Activated CD4-positive, alpha-beta T cell treated with anti-CD3 and anti-CD28 coated beads, Interleukin-2, amount 50 U/mL, for 48 hours (primary cell): ENCODE data around the gene HIC2.
"Not testable (repeated sequence)": the region's sequence is repeated elsewhere in the genome, so short reads cannot be mapped to it uniquely, and the experiment has no call there.

ENCODE experiments used
- DNase-seq, 2 experiments: peaks; one replicate each; pipeline ENCODE4 v3.0.0-alpha.2; 2020

Gene HIC2

DNA sequence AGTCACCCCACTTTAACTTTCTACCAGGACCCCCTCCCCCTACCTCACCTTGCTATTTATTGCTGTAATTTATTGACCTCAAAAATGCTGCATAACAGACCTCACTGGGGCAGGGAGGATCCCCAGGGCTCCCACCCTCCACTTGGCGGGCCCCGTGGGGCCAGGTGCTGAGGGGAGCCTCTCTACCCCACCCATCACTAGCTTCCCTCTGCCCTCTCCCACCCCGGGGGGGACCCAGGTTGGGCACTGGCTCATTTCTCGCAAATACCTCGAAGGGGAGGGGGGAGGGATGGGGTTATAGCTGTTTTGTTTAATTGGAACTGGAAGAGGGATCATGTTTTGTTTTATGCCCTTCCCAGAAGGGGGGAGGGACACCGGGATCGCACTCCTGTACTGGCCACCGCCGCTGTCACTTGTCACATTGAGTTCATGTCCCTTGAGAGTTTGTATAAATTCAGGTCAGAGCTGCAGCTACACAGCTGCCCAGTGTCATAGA lies 33.7 kb downstream of the HIC2 start:
- no peak for DNase-seq

DNA sequence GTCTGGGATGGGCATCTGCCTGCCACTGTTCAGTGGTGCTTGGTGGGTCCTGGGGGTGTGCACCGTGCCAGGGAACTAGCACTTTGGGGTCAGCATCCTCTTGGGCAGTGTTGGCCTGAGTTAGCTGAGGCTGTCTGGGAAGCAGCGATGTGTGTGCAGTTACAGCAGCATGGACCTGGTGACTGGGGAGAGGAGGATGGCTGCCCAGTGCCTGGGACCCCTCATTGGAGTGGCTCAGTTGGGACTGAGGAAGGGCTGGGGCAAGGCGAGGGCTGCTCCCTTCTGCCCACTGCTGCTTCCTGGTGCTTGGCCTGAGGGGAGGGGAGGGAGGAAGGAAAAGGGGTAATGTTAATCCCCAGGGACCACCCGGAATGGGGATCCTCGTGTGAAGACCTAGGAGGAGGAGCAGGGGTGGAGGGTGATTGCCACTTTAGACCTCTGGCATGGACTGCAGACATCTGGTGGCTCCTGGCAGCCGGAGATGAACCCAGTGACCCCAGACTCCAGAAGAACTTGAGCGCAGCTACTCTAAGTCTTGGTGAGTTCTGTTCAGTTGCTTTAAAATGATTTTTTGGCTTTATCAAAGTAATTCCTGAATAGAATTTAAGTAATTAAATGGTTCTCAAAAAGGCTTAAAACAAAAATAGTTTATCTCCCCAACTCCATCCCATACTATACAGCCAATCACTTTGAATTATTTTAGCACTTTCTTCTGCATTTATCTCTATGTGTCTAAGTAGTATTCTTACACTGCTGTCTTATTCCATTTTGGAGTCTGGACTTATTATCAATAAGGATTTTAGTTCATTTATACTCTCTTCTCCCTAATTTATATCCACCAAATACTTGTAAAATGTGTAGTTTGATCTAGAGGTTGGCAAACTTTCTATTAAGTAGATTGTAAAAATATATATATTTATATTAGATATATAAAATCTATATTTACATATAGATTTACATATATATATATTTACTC lies 34.7 kb downstream of the HIC2 start:
- no peak for DNase-seq

- DNase-seq = not testable (repeated sequence)
Measured at GRCh38 chr22:21452666-21453065, 35.5 kb downstream of the HIC2 start.

DNA sequence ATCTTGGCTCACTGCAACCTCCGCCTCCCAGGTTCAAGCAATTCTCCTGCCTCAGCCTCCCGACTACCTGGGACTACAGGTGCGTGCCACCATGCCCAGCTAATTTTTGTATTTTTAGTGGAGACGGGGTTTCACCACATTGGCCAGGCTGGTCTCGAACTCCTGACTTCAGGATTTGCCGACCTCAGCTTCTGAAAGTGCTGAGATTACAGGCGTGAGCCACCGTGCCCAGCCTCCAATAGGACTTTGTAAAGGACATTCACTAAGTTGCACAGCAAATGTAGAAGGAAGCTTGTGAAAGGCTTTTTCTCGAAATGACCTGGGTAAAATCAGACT lies 37.8 kb downstream of the HIC2 start:
- not testable (repeated sequence) for DNase-seq

DNA sequence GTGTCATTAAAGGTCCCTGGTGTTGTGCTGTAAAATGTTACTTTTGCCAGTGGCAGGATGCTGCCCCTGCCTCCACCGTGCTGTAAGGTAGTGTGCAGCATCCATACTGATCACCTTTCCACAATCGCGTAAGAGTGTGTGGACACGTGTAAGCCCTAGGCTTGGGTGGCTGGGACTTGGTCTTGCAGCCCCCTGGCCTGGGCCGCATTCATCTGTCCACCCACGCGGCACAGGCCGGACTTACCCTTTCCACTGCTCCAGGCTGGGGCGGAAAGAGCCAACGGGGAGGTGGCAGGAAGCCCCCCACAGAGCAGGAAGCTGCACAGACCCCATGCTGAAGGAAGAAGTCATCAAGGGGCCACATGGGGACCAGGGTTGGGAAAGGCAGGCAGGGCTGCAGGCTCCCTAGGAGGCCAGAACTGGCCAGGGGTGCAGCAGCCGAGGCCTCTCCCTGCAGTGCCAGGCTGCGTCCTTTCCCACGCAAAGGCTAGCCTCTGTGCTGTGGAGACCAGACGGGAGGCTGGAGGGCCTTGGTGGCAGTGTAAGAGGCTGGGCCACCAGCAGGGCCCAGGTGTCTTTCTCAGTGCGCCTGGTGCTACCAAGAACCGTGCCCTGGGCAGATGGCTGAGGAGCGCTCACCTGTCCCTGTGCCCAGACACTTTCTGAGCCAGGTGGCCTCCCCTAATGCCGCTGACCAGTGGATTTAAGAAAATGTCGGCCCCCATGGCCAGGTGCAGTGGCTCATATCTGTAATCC lies 38.3 kb downstream of the HIC2 start:
- no peak for DNase-seq

GRCh38 chr22:21457023-21457787 lies 40.0 kb downstream of the HIC2 start:
- DNase-seq = no peak

DNA sequence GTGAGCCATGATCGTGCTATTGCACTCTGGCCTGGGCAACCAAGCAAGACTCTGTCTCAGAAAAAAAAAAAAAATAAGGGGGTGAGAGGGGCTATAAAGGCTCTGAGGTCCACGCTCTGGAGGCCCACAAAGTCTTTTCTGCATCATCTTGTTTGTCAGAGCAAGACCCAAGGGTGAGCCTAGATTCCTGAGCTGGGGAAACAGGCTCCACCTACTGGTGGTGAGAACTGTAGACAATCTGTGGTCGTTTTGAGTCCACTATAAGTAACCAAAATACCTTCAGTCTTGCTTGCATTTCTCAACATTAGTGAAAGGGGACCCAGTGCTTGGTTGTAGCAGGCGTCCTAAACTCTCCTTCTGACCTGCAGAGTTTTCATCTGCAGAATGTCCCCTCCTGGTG lies 45.5 kb downstream of the HIC2 start:
- not testable (repeated sequence) for DNase-seq

GRCh38 chr22:21467337-21468193 lies 50.4 kb downstream of the HIC2 start, which contains the start of gene TMEM191C:
Gene TMEM191C, plus strand, starts transcription at chr22:21467387. Its CDS starts 73 bp downstream, at chr22:21467460.
- not testable (repeated sequence) for DNase-seq

DNA sequence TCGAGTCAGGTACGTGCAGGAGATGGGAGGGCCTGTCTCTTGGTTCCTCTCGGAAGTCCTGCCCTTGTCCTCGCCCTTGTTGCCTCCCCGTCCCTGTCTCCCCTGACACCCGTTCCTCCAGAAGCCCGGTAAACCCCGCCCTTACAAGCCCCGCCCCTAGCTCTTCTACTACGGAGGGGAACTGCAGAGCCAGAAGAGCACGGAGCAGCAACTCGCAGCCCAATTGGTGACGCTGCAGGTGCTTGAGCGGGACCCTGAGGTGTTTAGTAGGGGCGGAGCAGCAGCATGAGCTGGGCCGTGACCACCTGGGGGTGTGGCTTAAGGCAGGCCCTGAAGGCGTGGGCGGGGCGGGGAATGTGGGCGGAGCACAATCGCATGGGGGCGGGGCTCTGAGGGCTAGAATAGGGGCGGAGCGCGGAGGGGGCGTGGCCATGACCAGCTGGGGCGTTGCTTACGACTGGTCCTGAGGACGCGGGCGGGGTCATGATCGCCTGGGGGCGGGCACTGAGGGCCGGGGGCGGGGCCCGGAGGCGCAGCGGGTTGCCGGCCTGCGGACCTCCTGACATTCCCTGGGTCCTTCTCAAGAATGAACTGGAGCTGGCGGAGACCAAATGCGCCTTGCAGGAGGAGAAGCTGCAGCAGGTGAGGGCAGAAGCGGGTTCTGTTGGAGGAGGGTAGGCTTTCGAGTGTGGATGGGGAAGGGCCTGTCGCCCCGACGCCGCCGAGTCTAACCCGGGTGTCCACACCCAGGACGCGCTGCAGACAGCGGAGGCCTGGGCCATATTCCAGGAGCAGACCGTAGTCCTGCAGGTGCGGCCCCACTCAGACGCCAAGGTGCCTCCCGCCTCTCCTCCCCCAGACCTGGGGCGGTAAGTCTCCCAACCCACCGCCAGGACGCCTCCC lies 51.3 kb downstream of the HIC2 start:
- DNase-seq = peak; percentile 93 to 95

GRCh38 chr22:21469097-21469994 lies 52.2 kb downstream of the HIC2 start:
- not testable (repeated sequence) for DNase-seq

DNA sequence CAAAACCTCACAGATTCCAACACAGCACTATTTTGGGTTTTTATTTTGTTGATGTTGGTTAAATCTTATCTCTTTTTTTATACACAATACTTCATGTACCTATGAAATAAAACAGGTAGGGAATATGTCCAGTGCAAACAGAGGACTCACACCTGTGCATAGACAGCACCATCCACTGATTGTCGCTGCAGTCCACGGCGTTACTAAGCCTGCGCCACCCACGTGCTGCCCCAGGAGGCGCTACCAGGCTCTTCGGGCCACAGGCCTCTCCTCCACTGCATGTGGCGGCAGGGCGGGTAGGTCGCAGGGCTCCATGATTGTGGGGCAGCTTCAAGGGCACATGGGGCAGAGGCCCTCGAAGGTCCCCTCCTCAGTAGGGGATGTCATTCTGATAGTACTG lies 55.8 kb downstream of the HIC2 start:
- DNase-seq = not testable (repeated sequence)

GRCh38 chr22:21473664-21474063 lies 56.5 kb downstream of the HIC2 start:
- DNase-seq = not testable (repeated sequence)

GRCh38 chr22:21484039-21484438 lies 66.9 kb downstream of the HIC2 start:
- not testable (repeated sequence) for DNase-seq

- not testable (repeated sequence) for DNase-seq
Measured at GRCh38 chr22:21487723-21488122, 70.6 kb downstream of the HIC2 start.

DNA sequence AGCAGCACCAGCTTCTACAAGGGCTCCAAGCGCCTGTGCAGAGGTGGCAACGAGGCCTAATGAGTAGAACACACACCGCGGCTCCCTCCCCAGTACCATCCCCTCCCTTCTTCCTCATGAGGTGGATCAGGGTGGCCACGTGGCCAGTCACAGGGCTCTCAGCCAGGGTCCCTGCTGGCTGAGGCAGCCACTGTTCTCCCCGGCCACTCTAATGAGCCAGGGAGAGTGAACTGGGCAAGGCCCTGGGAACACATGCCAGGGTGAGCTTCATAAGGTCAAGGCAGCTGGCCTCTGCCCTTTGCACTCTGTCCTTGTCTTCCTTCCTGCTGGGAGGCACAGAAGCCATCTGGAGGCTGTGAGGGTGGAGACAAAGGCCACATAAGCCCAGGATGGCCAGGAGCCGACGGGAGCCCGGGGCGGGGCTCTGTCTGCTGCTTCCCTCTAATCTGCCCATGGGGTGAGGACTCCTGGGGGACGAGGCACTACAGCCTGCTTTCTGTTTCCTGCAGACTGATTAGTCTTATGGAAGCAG lies 72.0 kb downstream of the HIC2 start:
- DNase-seq = not testable (repeated sequence)

- not testable (repeated sequence) for DNase-seq
Measured at GRCh38 chr22:21490556-21490955, 73.4 kb downstream of the HIC2 start.

- not testable (repeated sequence) for DNase-seq
Measured at GRCh38 chr22:21492271-21492670, 75.1 kb downstream of the HIC2 start.

DNA sequence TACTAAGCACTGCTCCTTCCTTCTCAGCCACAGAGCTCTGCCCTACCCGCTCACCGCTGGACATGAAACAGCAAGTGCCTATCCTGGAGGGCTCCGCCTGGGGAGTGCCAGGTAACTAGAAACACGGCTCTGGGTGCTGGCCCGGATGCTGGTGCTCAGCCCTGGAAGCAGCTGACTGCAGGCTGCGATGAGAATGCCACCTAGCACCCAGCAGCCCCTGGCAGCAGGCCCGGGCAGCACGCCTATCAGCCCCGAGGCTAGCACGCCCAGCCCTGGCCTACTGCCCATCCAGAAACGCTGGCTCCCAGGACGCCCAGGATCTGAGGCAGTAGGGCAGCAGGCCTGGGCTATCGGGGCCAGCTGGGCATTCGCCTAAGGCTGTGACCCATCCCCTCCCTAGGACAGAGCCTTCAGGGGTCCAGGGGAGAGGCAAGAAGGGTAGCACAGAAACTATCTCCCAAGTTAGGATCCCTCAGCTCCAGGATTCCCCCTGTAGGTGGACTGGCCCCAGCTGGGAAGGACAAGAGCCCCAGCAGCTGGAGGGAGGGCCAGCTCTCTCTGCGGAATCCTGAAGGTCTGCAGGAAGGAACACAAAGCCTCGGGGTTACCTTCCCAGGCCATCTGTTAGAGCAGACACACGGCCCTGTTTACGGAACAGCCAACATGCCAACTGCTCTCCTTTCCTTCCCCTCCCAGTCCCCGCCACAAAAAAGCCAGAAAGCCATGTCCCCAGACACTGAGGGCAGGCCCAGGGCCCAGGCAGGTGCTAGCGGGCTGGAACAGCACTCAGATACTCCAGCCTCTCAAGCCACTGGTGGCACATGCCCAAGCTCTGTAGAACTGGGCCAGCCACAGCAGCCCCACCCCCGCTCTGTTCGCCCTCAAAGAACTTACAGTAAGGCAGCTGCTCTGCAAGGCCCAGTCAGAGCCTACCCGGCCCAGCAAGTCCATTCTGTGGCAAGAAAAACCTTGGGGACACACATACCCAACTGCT lies 76.9 kb downstream of the HIC2 start:
- not testable (repeated sequence) for DNase-seq
